B cell (primary cell): ENCODE results near the gene ZNF749. TPM values are rescaled to one million over a fixed set of nuclear protein-coding genes. Genes with fewer than 3 reads are reported as not detected.

Experiments
- ATAC-seq: fragments of 200-7000 bp; cut with Tn5 transposase; one replicate; pipeline ENCODE4 v1.10.0; 2021; ENCODE audit warnings: low read depth, mild to moderate bottlenecking, moderate number of reproducible peaks, moderate library complexity
- CTCF ChIA-PET: fragments of 350-600 bp; sonication (Branson Sonifier 250); formaldehyde crosslinking; loops from one replicate; lab custom pipeline; 2021; ENCODE audit warnings: antibody characterized with exemption, inconsistent platforms; lab: Charles Lee
- POLR2A ChIA-PET: fragments of 350-600 bp; sonication (Branson Sonifier 250); formaldehyde crosslinking; loops from one replicate; lab custom pipeline; 2021; ENCODE audit warnings: antibody characterized with exemption; lab: Charles Lee
- DNase-seq: peaks from one replicate; pipeline ENCODE4 v3.0.0; 2013
- H2AFZ ChIP-seq: 2 replicates; pipeline ENCODE4 v1.6.1; 2012; ENCODE audit warnings: mild to moderate bottlenecking, low read depth, low read length; ENCODE audit not compliant: insufficient read depth, poor library complexity, severe bottlenecking
- H3K27ac ChIP-seq, 2 donors: 1 replicate in 1 of 2; 2 replicates in 1 of 2; pipeline ENCODE4 v1.5.1; 2012 to 2013; ENCODE audit warnings: low read length in 2 of 2, mild to moderate bottlenecking in 2 of 2, moderate library complexity in 1 of 2
- H3K27me3 ChIP-seq, 4 experiments: fragments of 200-600 bp in 1 of 4; sonication (generic) in 1 of 4; replicated peaks in 1 of 4; 1 replicate in 2 of 4; 2 replicates in 2 of 4; pipeline versions ENCODE4 v1.6.1 to v1.7.0; 2013 to 2016; ENCODE audit warnings: low read length in 3 of 4, mild to moderate bottlenecking in 2 of 4, mixed read lengths in 1 of 4, moderate library complexity in 1 of 4; ENCODE audit not compliant: insufficient read depth in 4 of 4, control insufficient read depth in 3 of 4; ENCODE audit errors: control extremely low read depth in 1 of 4
- H3K36me3 ChIP-seq, 2 experiments: replicated peaks in 1 of 2; 1 replicate in 1 of 2; 2 replicates in 1 of 2; pipeline versions ENCODE4 v1.6.1 to v1.7.1; 2013; ENCODE audit warnings: low read length in 1 of 2; ENCODE audit not compliant: insufficient read depth in 2 of 2, control insufficient read depth in 1 of 2; ENCODE audit errors: control extremely low read depth in 1 of 2, extremely low read depth in 1 of 2
- H3K4me1 ChIP-seq, 2 donors: fragments of 200-600 bp in 1 of 2; sonication (generic) in 1 of 2; 1 replicate in 1 of 2; 2 replicates in 1 of 2; pipeline versions ENCODE4 v1.5.1 to v1.6.1; 2013 to 2017; ENCODE audit warnings: low read length in 2 of 2; ENCODE audit not compliant: control insufficient read depth in 2 of 2, insufficient read depth in 2 of 2
- H3K4me2 ChIP-seq: replicated peaks from 2 replicates; pipeline ENCODE3; 2012; ENCODE audit warnings: mild to moderate bottlenecking, low read depth, low read length; ENCODE audit not compliant: poor library complexity, severe bottlenecking
- H3K4me3 ChIP-seq, 5 experiments: fragments of 200-600 bp in 1 of 5; sonication (generic) in 1 of 5; 1 replicate in 3 of 5; 2 replicates in 2 of 5; pipeline versions ENCODE4 v1.5.1 to v1.7.0; 2011 to 2016; ENCODE audit warnings: low read length in 4 of 5, mild to moderate bottlenecking in 4 of 5, low read depth in 2 of 5, control low read depth in 1 of 5, moderate library complexity in 1 of 5; ENCODE audit not compliant: insufficient read depth in 1 of 5; ENCODE audit errors: control extremely low read depth in 1 of 5, extremely low read depth in 1 of 5
- H3K79me2 ChIP-seq: fragments of 200-600 bp; sonication (generic); one replicate; pipeline ENCODE4 v1.6.0; 2016; ENCODE audit warnings: low read length; ENCODE audit not compliant: control insufficient read depth, insufficient read depth
- H3K9ac ChIP-seq: fragments of 200-600 bp; sonication (generic); 2 replicates; pipeline ENCODE4 v1.6.1; 2017; ENCODE audit warnings: mild to moderate bottlenecking, low read length, moderate library complexity
- H3K9me3 ChIP-seq, 3 donors: one replicate each; pipeline versions ENCODE4 v1.6.1 to v1.7.1; 2013; ENCODE audit warnings: low read length in 2 of 3; ENCODE audit not compliant: control insufficient read depth in 2 of 3, insufficient read depth in 1 of 3; ENCODE audit errors: control extremely low read depth in 1 of 3
- H4K20me1 ChIP-seq: 2 replicates; pipeline ENCODE4 v1.6.0; 2012; ENCODE audit warnings: mild to moderate bottlenecking, low read length; ENCODE audit not compliant: insufficient read depth, control insufficient read depth, poor library complexity, severe bottlenecking
- H3K27ac Mint-ChIP-seq: one replicate; pipeline ENCODE4 v1.8.0; 2021; ENCODE audit warnings: mixed read lengths
- H3K27me3 Mint-ChIP-seq: one replicate; pipeline ENCODE4 v1.8.0; 2021; ENCODE audit warnings: mixed read lengths
- H3K4me1 Mint-ChIP-seq: one replicate; pipeline ENCODE4 v1.8.0; 2021; ENCODE audit warnings: mixed read lengths
- H3K4me3 Mint-ChIP-seq: one replicate; pipeline ENCODE4 v1.8.0; 2021; ENCODE audit warnings: mixed read lengths
- H3K9me3 Mint-ChIP-seq: one replicate; pipeline ENCODE4 v1.8.0; 2022; ENCODE audit warnings: mixed read lengths; ENCODE audit not compliant: insufficient read depth
- CTCF ChIP-seq: fragments of 200-600 bp; IDR thresholded peaks from one replicate; pipeline ENCODE4 v1.8.0; 2022; ENCODE audit warnings: antibody characterized with exemption, mild to moderate bottlenecking
- EZH2 ChIP-seq: IDR thresholded peaks from 2 replicates; pipeline ENCODE4 v1.6.1; 2012; ENCODE audit warnings: borderline replicate concordance, low read depth, mild to moderate bottlenecking, moderate library complexity, low read length; ENCODE audit not compliant: insufficient read depth, poor library complexity, severe bottlenecking
- WGBS: methylation state at CpG from one replicate; pipeline ENCODE4 v1.1.5; 2013; ENCODE audit warnings: missing lambda C conversion rate; ENCODE audit not compliant: insufficient coverage; 5-methylcytosine and 5-hydroxymethylcytosine counted together
- intact Hi-C: fragments of 100-400 bp; cut with micrococcal nuclease; formaldehyde crosslinking; loops from one replicate; pipeline ENCODE4 v1.10.0; 2022
- polyA plus RNA-seq: library from polyadenylated mRNA; depleted of rRNA; stranded (reverse); fragments of >200 nt; gene quantifications from 2 replicates; pipeline ENCODE4 v1.2.3, GENCODE V29; 2012
- total RNA-seq, 2 donors: library from RNA; stranded (reverse); fragments of 120-200 nt in 1 of 2; gene quantifications; 1 replicate in 1 of 2; 2 replicates in 1 of 2; pipeline versions ENCODE4 v1.2.3 to v1.2.4, GENCODE V29; 2013 to 2022

ZNF749 gene
- total and polyA plus RNA-seq, 2 donors (not counting 1 experiment from before 2014, with no cell fraction given): 9.3 to 20.1 TPM

- DNase-seq (no peak), ATAC-seq (no peak)
- Mint-ChIP-seq H3K4me1 (peaks cover 4% of the 10 kb centered on the region), H3K4me3 (no peak overlapping the region), H3K27ac (no peak overlapping the region), H3K27me3 (no peaks in the 10 kb centered on the region), H3K9me3 (peaks cover 2% of the 10 kb centered on the region)
- Histone ChIP-seq H3K4me1 (no peaks in the 10 kb centered on the region), H3K27me3 (no peaks in the 10 kb centered on the region), H2AFZ (no peak overlapping the region), H4K20me1 (no peaks in the 10 kb centered on the region), H3K27ac (no peak overlapping the region), H3K4me3 (no peak overlapping the region), H3K4me2 (no peak overlapping the region), H3K79me2 (no peaks in the 10 kb centered on the region), H3K36me3 (peaks cover 0 to 4% of the 10 kb centered on the region in 2 experiments), H3K9ac (no peak overlapping the region), H3K9me3 (peaks cover 0 to 9% (median under 1%) of the 10 kb centered on the region in 3 donors)
- ChIA-PET CTCF (interaction anchor here (1.1 kb wide), 1 partner anchor 752 kb away, joined by 5 read pairs; no protein-coding TSS in a partner anchor), POLR2A (interaction anchor here (0.6 kb wide), 1 partner anchor 10 kb away, joined by 4 read pairs; no protein-coding TSS in a partner anchor)
- 96% methylated on average over 9 of the region's 9 CpGs for WGBS
- intact Hi-C loops: no loop called here
- no peak for TF ChIP-seq CTCF
- TF ChIP-seq EZH2: no peak
Observed at GRCh38 chr19:57403737-57404563, 31.2 kb upstream of the ZNF749 start.
